Measurements from ENCODE around the gene CATSPER4. TPM values are rescaled to one million over a fixed set of nuclear protein-coding genes. Genes with fewer than 3 reads are reported as not detected.

Gene CATSPER4
- not detected in 2 replicates for total RNA-seq (2014; rRNA removed)
- polyA plus RNA-seq (2012): not detected

GRCh38 chr1:26190373-26190987 is at the start of gene CATSPER4:
Gene CATSPER4 (plus strand): TSS chr1:26190602. CDS start chr1:26190628, 26 bp downstream.
- peak; percentile 26 for DNase-seq (ENCODE audit: low read depth)

DNA sequence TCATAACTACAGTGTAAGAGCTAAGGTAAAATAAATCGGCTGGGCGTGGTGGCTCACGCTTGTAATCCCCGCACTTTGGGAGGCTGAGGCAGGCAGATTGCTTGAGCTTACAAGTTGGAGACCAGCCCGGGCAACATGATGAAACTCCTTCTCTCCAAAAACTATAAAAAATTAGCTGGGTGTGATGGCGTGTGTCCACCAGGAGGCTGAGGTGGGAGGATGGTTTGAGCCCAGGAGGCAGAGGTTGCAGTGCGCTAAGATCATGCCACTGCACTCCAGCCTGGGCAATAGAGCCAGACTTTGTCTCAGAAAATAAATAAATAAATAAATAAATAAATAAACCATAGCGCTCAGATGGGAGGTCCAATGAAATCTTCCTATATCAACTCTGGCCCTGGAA is 48.2 kb upstream of the CATSPER4 start:
- DNase-seq (ENCODE audit: low read depth): no peak

GRCh38 chr1:26145041-26145959 is 45.1 kb upstream of the CATSPER4 start:
- peak; percentile 61 for DNase-seq (ENCODE audit: low read depth)

GRCh38 chr1:26145960-26146294 is 44.5 kb upstream of the CATSPER4 start:
- no peak for DNase-seq (ENCODE audit: low read depth)

DNA sequence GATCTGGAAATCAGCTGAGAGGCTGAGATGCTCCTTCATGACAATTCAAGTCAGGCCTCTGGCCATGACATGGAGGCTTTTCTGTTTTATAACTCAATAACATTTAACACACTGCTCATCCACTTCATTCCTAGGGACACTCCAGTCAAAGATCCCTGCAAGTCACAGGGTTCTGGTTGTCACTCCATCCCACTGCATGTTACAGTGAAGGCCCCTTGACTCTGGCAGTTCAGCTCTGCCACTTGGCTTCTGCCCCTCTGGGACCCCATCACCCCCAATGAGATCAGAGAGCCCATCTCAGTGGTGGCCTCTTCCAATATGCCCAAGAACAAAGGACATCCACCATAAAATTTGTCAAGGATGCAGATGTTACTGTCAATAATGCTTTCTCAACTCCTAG is 41.5 kb upstream of the CATSPER4 start:
- no peak for DNase-seq (ENCODE audit: low read depth)

GRCh38 chr1:26153966-26154532 is 36.4 kb upstream of the CATSPER4 start:
- DNase-seq (ENCODE audit: low read depth): no peak

DNA sequence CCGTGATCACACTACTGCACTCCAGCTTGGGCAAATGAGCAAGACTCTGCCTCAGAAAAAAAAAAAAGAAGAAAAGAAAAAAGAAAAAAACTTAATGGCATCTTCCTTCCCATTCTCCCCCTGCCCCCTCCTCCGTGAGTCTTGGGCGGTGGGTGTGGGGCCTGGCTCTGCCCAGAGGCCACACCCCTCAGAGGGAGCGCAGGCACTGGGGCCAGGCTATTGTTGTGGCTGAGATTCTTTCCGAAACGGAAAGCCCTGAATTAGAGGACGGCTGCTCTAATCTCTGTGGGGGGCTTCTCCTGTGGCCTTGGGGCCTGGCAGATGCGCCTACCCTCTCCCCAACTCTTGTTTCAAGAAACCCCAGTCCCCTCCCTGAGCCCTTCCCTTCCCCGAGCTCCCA is 35.7 kb upstream of the CATSPER4 start:
- no peak for DNase-seq (ENCODE audit: low read depth)

- DNase-seq (ENCODE audit: low read depth): no peak
These were observed 34.8 kb upstream of the CATSPER4 start for GRCh38 chr1:26155370-26156284.

DNA sequence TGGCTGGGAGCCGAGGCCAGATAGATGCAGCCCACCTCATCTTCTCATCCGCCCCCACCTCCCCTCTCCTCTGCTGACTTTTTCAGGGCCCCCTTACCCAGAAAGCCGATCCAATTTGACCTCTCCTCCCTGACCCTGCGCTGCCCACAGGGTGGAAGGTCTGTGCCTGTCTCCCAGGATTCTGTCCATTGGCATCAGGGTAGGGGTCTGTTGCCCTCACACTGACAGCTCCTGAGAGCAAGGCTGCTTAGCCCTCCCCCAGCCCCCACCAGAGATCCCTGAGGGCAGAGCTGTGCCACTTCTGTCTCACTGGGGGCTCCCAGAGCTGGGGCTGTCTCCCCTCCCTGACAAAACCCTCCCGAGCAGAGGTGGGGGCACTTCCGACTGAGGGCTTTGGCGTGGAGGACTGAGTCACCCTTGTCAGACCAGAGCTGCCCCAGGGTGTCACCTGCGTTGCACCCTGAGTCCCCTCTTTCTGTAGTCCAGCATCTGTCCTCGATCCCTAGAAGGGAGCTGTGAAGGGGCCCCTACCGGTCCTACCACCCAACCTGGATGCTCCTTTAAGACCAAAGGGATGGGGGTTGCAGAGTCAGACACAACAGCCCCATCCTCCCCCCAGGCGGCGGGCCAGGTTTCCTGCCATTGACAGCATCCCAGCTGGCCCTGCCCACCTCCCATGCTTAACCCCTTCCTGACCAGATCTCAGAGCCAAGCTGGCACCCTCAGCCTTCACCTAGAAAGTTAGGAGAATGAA is 33.9 kb upstream of the CATSPER4 start:
- DNase-seq (ENCODE audit: low read depth): no peak

DNA sequence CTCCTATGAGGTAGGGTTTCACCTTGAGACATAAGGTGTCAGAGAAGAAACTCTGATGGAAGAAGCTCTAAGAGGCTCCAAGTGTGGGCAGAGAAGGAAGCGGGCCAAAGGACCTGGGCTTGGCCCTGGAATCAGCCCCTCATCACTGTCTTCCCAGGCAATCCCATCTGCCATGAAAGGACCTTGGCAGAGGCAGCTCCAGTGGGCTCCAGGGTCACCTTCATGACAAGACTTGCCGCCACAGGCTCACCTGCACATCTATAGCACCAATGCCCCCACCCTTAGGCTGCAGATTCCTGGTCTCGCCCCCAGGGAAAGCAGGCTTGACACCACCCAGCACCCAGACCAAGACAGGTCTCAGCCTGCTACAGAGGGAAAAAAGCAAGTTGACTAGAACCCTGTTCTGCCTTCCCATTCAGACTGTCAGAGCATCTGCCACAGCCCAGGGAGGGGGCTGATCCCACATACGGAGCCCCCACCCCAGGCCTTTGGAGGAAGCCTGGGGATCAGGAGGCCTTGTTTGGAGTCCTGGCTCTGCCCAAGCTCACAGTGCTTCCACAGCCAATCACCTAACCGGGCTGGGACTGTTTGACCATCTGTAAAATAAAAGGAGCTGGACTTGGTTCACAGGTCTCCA is 32.0 kb upstream of the CATSPER4 start:
- DNase-seq (ENCODE audit: low read depth): no peak

- DNase-seq (ENCODE audit: low read depth): no peak
These were observed 31.3 kb upstream of the CATSPER4 start, which contains the start of gene FAM110D for GRCh38 chr1:26158908-26159742. Gene FAM110D (plus strand): TSS chr1:26159079. CDS start chr1:26161292, 2,213 bp downstream.

DNA sequence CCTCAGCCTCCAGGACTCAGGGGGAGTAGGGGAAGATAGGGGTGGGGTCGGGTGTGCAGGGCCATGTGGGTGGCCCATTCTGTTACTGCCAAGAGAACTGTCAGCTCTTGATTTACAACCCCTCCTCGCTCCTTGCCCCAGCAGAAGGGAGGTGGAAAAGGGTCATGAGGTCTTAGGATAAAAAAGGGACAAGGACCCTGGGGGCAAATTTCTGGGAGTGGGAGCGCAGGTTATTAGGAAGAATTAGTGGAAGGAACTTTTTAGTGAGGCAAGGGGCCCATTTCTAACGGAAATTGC is 30.7 kb upstream of the CATSPER4 start:
- no peak for DNase-seq (ENCODE audit: low read depth)

GRCh38 chr1:26160527-26161414 is 29.6 kb upstream of the CATSPER4 start:
- DNase-seq (ENCODE audit: low read depth): no peak

DNA sequence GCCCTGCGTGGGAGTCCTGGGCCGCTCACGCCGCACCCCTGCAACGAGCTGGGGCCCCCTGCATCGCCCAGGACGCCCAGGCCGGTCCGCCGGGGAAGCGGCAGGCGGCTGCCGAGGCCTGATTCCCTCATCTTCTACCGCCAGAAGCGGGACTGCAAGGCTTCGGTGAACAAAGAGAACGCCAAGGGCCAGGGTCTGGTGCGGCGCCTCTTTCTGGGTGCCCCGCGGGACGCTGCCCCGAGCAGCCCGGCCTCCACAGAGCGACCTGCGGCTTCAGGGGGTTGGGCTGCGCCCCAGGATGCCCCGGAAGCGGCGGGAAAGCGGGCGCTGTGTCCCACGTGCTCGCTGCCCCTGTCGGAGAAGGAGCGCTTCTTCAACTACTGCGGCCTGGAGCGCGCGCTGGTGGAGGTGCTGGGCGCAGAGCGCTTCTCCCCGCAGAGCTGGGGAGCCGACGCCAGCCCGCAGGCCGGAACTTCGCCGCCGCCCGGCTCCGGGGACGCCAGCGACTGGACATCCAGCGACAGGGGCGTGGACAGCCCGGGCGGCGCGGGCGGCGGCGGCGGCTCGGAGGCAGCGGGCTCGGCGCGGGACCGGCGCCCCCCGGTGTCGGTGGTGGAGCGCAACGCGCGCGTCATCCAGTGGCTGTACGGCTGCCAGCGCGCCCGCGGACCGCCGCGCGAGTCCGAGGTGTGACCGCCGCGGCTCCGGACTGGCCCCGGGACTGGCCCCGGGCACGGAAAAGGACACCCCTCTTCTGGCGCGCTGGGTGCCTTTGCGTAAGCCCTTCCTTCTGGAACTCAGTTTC is 28.8 kb upstream of the CATSPER4 start:
- DNase-seq (ENCODE audit: low read depth): peak; percentile 24

DNA sequence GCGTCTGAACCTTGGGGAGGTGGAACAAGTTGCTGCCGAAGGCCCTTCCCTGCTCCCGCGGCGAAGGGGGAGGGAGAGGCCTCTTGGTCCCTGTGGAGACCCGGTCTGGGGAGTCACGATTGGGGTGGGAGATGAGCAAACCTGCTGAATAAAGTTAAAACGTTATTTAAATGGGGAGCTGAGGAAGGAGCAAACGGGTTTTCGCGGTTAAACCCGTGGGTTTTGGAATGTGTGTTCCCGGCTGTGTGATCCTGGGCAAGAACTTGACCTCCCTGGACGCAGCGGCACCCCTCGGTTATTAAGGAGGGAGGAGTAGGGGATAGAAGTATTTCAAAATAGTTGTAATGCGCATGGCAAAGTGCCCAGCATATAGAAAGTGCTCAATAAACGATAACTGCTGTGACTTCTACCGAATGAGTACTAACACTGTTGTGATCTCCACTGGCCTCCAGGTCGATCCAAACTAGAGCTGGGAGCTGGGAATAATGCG is 28.1 kb upstream of the CATSPER4 start:
- no peak for DNase-seq (ENCODE audit: low read depth)

DNA sequence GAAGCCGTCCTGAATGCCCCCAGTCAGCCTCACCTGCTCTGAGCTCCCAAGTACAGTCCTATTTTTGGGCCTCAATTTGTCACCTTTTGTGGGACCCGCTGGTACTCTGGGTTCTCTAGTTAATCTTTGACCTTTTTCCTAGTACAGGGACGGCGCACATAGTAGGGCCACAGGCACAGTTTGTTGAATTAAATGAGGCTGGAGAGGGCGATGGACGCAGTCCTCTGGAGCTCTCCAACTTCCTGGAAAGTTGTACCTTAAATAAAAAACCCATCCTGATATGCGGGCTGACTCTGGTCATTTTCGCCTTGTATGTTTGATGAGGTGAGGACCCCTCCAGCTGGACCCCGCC is 26.7 kb upstream of the CATSPER4 start:
- DNase-seq (ENCODE audit: low read depth): no peak

- no peak for DNase-seq (ENCODE audit: low read depth)
These were observed 26.2 kb upstream of the CATSPER4 start for GRCh38 chr1:26164036-26164860.

Measured in LHCN-M2 (cell line).